ENCODE measurements around the gene ADAMTS8. TPM values are rescaled to one million over a fixed set of nuclear protein-coding genes. Genes with fewer than 3 reads are reported as not detected.
"Not testable (repeated sequence)": the region's sequence is repeated elsewhere in the genome, so short reads cannot be mapped to it uniquely, and the experiment has no call there.

ADAMTS8 gene
- polyA plus RNA-seq, 1 donor from 2014 or later = not detected

GRCh38 chr11:130451231-130452019 is 23.0 kb upstream of the ADAMTS8 start:
- no peaks in the 10 kb centered on the region for H3K9me3 Mint-ChIP-seq
- H3K4me1 Mint-ChIP-seq = peaks cover 0 to 5% (median 2%) of the 10 kb centered on the region in 3 donors
- peaks cover 31% of the 10 kb centered on the region for H3K27me3 Mint-ChIP-seq
- no peak overlapping the region for H3K4me3 Mint-ChIP-seq
- H3K27ac Mint-ChIP-seq = no peak overlapping the region
- H3K36me3 Mint-ChIP-seq = peaks cover 2% of the 10 kb centered on the region

GRCh38 chr11:130449996-130450769 is 21.8 kb upstream of the ADAMTS8 start:
- Mint-ChIP-seq H3K9me3 (no peaks in the 10 kb centered on the region), H3K36me3 (peaks cover 2% of the 10 kb centered on the region), H3K4me1 (peaks cover 0 to 5% (median 2%) of the 10 kb centered on the region in 3 donors), H3K27ac (peak overlapping the region in 1 of 3 donors; percentile 13), H3K4me3 (peak overlapping the region in 1 of 4 donors; percentile 73), H3K27me3 (peaks cover 30% of the 10 kb centered on the region)

DNA sequence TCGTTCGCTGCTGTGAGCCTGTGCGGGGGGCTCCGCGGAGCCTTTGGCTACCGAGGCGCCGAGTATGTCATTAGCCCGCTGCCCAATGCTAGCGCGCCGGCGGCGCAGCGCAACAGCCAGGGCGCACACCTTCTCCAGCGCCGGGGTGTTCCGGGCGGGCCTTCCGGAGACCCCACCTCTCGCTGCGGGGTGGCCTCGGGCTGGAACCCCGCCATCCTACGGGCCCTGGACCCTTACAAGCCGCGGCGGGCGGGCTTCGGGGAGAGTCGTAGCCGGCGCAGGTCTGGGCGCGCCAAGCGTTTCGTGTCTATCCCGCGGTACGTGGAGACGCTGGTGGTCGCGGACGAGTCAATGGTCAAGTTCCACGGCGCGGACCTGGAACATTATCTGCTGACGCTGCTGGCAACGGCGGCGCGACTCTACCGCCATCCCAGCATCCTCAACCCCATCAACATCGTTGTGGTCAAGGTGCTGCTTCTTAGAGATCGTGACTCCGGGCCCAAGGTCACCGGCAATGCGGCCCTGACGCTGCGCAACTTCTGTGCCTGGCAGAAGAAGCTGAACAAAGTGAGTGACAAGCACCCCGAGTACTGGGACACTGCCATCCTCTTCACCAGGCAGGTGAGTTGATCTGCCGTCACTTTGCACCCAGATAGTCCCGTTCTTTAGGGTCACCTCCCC is 21.0 kb upstream of the ADAMTS8 start:
- H3K4me3 Mint-ChIP-seq = peak overlapping the region in 1 of 4 donors; percentile 73

DNA sequence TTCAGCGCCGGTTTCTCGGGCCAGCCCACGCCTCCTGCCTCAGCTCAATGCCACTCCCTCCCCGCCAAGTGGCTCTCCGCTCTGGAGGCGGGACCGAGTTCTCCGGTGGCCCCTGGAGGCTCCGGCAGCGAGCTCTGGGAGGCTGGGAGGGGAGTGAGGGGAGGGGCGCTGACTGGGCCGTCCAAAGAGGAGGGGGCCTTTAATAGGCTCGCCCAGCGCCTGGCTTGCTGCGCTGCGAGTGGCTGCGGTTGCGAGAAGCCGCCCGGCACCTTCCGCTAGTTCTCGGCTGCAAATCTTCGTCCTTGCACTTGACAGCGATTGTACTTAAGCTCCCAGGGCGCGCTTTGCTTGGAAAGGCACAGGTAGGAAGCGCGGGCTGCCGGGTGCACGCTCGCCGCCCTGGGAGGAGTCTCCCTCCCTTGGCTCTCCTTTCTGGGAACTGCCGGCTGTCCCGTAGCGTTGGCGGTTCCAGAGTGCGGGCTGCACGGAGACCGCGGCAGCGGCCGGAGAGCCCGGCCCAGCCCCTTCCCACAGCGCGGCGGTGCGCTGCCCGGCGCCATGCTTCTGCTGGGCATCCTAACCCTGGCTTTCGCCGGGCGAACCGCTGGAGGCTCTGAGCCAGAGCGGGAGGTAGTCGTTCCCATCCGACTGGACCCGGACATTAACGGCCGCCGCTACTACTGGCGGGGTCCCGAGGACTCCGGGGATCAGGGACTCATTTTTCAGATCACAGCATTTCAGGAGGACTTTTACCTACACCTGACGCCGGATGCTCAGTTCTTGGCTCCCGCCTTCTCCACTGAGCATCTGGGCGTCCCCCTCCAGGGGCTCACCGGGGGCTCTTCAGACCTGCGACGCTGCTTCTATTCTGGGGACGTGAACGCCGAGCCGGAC is 20.3 kb upstream of the ADAMTS8 start, which contains the start of gene ADAMTS15:
Gene ADAMTS15, plus strand, starts transcription at position 230 of the 894 bp plus-strand sequence. Its CDS starts 329 bp downstream, at position 559.
- H3K4me1 Mint-ChIP-seq = peaks cover 0 to 5% (median 2%) of the 10 kb centered on the region in 3 donors
- H3K4me3 Mint-ChIP-seq = peak within 1 kb of the TSS in 3 of 4 donors; percentile 49 to 85 (median 84)
- no peak within 1 kb of the TSS for H3K27ac Mint-ChIP-seq
- H3K27me3 Mint-ChIP-seq = peaks cover 30% of the 10 kb centered on the region
- H3K36me3 Mint-ChIP-seq = peaks cover 2% of the 10 kb centered on the region
- no peaks in the 10 kb centered on the region for H3K9me3 Mint-ChIP-seq

More for the DNA sequence above, 21.0 kb upstream of the ADAMTS8 start:
- Mint-ChIP-seq H3K36me3 (peaks cover 2% of the 10 kb centered on the region), H3K27me3 (peaks cover 30% of the 10 kb centered on the region), H3K27ac (peak overlapping the region in 1 of 3 donors; percentile 13), H3K4me1 (peaks cover 0 to 5% (median 2%) of the 10 kb centered on the region in 3 donors), H3K9me3 (no peaks in the 10 kb centered on the region)

GRCh38 chr11:130448039-130448415 is 19.6 kb upstream of the ADAMTS8 start:
- Mint-ChIP-seq H3K4me3 (peak overlapping the region in 3 of 4 donors; percentile 45 to 85 (median 49)), H3K27ac (no peak overlapping the region), H3K36me3 (no peaks in the 10 kb centered on the region), H3K4me1 (peaks cover 0 to 5% (median 2%) of the 10 kb centered on the region in 3 donors), H3K9me3 (no peaks in the 10 kb centered on the region), H3K27me3 (peaks cover 32% of the 10 kb centered on the region)

GRCh38 chr11:130445788-130446187 is 17.4 kb upstream of the ADAMTS8 start:
- Mint-ChIP-seq H3K36me3 (no peaks in the 10 kb centered on the region), H3K27me3 (peaks cover 29% of the 10 kb centered on the region), H3K9me3 (peaks cover 0 to 2% (median 0%) of the 10 kb centered on the region in 3 donors), H3K4me1 (peaks cover 0 to 5% (median 2%) of the 10 kb centered on the region in 3 donors), H3K4me3 (no peak overlapping the region), H3K27ac (no peak overlapping the region)

- peaks cover 15% of the 10 kb centered on the region for H3K27me3 Mint-ChIP-seq
- no peak overlapping the region for H3K4me3 Mint-ChIP-seq
Measured at GRCh38 chr11:130442737-130443136, 14.3 kb upstream of the ADAMTS8 start.

DNA sequence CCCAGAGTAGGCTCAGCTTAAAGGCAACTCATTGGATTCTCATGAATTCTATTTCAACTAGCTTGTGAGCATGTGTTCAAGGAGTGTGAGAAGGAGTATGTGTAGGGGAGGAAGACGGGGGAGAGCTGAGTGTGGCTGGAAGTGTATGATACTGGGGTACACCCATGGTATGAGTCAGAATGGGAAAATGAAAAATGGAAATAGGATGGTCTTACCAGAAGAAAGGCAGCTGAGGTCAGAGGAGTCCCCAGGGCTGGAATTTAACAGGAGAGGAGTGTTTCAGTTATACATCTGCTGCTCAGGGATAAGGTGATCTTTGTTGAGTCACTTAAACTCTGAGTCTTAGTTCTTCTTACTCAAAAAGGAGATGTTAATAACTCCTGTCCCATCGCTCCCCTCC is 13.3 kb upstream of the ADAMTS8 start:
- H3K4me1 Mint-ChIP-seq = peaks cover 0 to 8% (median 6%) of the 10 kb centered on the region in 3 donors
- peaks cover 5% of the 10 kb centered on the region for H3K36me3 Mint-ChIP-seq
- no peak overlapping the region for H3K27ac Mint-ChIP-seq
- peaks cover 0 to 2% (median 0%) of the 10 kb centered on the region in 3 donors for H3K9me3 Mint-ChIP-seq
- H3K27me3 Mint-ChIP-seq = peaks cover 19% of the 10 kb centered on the region
- no peak overlapping the region for H3K4me3 Mint-ChIP-seq

More at GRCh38 chr11:130442737-130443136, 14.3 kb upstream of the ADAMTS8 start:
- Mint-ChIP-seq H3K9me3 (peaks cover 0 to 2% (median 0%) of the 10 kb centered on the region in 3 donors), H3K4me1 (peaks cover 0 to 8% (median 6%) of the 10 kb centered on the region in 3 donors), H3K27ac (no peak overlapping the region), H3K36me3 (peaks cover 5% of the 10 kb centered on the region)

DNA sequence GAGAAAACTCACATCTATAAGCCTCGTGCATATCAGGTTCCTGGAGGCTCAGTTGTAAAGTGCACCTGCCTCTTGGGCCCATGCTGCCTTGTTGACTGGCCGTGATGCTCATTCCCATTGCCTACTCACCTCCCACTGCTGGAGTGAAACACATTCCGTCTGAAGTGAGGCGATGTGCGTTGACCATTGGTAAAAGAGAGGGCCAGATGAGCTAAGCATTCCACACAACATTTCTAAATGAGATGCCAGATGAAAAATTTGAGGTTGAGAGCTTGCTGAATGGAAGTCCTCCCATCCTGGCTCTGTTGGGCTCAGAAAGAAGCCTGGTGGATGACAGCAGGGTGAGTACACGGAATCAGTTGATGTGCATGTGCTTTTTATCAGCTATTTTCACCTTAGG is 11.5 kb upstream of the ADAMTS8 start:
- peaks cover 0 to 2% (median 0%) of the 10 kb centered on the region in 3 donors for H3K9me3 Mint-ChIP-seq
- no peak overlapping the region for H3K4me3 Mint-ChIP-seq
- no peak overlapping the region for H3K27ac Mint-ChIP-seq
- peaks cover 5% of the 10 kb centered on the region for H3K36me3 Mint-ChIP-seq
- peaks cover 0 to 8% (median 6%) of the 10 kb centered on the region in 3 donors for H3K4me1 Mint-ChIP-seq
- peaks cover 15% of the 10 kb centered on the region for H3K27me3 Mint-ChIP-seq

DNA sequence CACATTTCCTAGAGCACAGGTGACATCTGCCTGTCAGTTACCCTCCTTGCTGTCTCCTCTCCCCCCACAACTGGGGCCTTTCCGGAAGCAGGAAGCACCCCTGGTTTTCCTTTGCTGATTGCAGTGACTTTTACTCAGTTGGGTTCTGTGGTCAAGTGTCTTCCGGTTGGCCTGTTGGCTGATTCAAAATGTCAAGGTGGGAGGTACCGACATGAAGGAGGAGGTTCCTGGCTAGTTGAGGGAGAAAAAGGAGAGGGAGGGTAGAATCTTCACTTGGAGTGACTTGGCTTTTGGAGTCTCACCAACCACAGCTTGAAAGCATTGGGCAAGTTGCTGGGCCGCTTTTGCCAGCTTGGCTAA is 10.7 kb upstream of the ADAMTS8 start:
- H3K4me1 Mint-ChIP-seq = peaks cover 0 to 8% (median 6%) of the 10 kb centered on the region in 3 donors
- H3K4me3 Mint-ChIP-seq = peak overlapping the region in 2 of 4 donors; percentile 7 to 9
- peaks cover 15% of the 10 kb centered on the region for H3K27me3 Mint-ChIP-seq
- H3K27ac Mint-ChIP-seq = no peak overlapping the region
- peaks cover 5% of the 10 kb centered on the region for H3K36me3 Mint-ChIP-seq
- peaks cover 0 to 2% (median 0%) of the 10 kb centered on the region in 3 donors for H3K9me3 Mint-ChIP-seq

GRCh38 chr11:130438401-130439159 is 10.2 kb upstream of the ADAMTS8 start:
- peak overlapping the region in 1 of 3 donors; percentile 47 for H3K27ac Mint-ChIP-seq
- not testable (repeated sequence) for H3K4me3 Mint-ChIP-seq, H3K9me3 Mint-ChIP-seq, H3K4me1 Mint-ChIP-seq, H3K36me3 Mint-ChIP-seq
- peaks cover 15% of the 10 kb centered on the region for H3K27me3 Mint-ChIP-seq

- Mint-ChIP-seq H3K9me3 (peaks cover 0 to 2% (median 0%) of the 10 kb centered on the region in 3 donors), H3K36me3 (peaks cover 5% of the 10 kb centered on the region), H3K4me3 (peak overlapping the region in 1 of 4 donors; percentile 34), H3K27ac (peak overlapping the region in 1 of 3 donors; percentile 47), H3K4me1 (peaks cover 0 to 8% (median 6%) of the 10 kb centered on the region in 3 donors), H3K27me3 (peaks cover 12% of the 10 kb centered on the region)
Measured at GRCh38 chr11:130437848-130438247, 9.4 kb upstream of the ADAMTS8 start.

GRCh38 chr11:130436171-130436570 is 7.8 kb upstream of the ADAMTS8 start:
- no peak overlapping the region for H3K4me3 Mint-ChIP-seq
- H3K27me3 Mint-ChIP-seq = peaks cover 13% of the 10 kb centered on the region
- H3K4me1 Mint-ChIP-seq = peaks cover 0 to 8% (median 6%) of the 10 kb centered on the region in 3 donors
- no peak overlapping the region for H3K27ac Mint-ChIP-seq
- H3K36me3 Mint-ChIP-seq = peaks cover 5% of the 10 kb centered on the region
- no peaks in the 10 kb centered on the region for H3K9me3 Mint-ChIP-seq
